H9 (cell line): Measurements from ENCODE around the gene PLD1. TPM values are rescaled to one million over a fixed set of nuclear protein-coding genes. Genes with fewer than 3 reads are reported as not detected.

ENCODE experiments used
- DNase-seq: peaks from one replicate; pipeline ENCODE4 v3.0.0-alpha.2; 2017
- H2AFZ ChIP-seq: one replicate; pipeline ENCODE4 v1.6.1; 2013; ENCODE audit warnings: mild to moderate bottlenecking, low read length, control low read depth, moderate library complexity
- H2AK5ac ChIP-seq: 2 replicates; pipeline ENCODE4 v1.6.1; 2013; ENCODE audit warnings: low read length, control low read depth, mixed read lengths; ENCODE audit not compliant: insufficient read length
- H2BK120ac ChIP-seq: one replicate; pipeline ENCODE4 v1.6.1; 2013; ENCODE audit warnings: low read depth, mild to moderate bottlenecking, low read length, control low read depth, inconsistent platforms; ENCODE audit not compliant: poor library complexity, severe bottlenecking
- H2BK12ac ChIP-seq: 2 replicates; pipeline ENCODE4 v1.6.1; 2013; ENCODE audit warnings: low read length, control low read depth, mixed read lengths, low read depth; ENCODE audit not compliant: insufficient read length
- H2BK15ac ChIP-seq: 2 replicates; pipeline ENCODE4 v1.6.1; 2013; ENCODE audit warnings: low read depth, low read length, control low read depth
- H2BK20ac ChIP-seq: one replicate; pipeline ENCODE4 v1.6.1; 2013; ENCODE audit warnings: low read depth, mild to moderate bottlenecking, low read length, control low read depth, inconsistent platforms; ENCODE audit not compliant: poor library complexity, severe bottlenecking
- H2BK5ac ChIP-seq: 2 replicates; pipeline ENCODE4 v1.6.1; 2013; ENCODE audit warnings: low read length, control low read depth, mixed read lengths; ENCODE audit not compliant: insufficient read length
- H3K14ac ChIP-seq: 2 replicates; pipeline ENCODE4 v1.6.1; 2013; ENCODE audit warnings: low read length, control low read depth; ENCODE audit not compliant: insufficient read depth
- H3K18ac ChIP-seq: 2 replicates; pipeline ENCODE4 v1.6.1; 2013; ENCODE audit warnings: low read depth, mild to moderate bottlenecking, mixed read lengths, low read length, control low read depth; ENCODE audit not compliant: insufficient read length
- H3K23ac ChIP-seq: 2 replicates; pipeline ENCODE4 v1.6.1; 2013; ENCODE audit warnings: low read length, control low read depth, mixed read lengths, low read depth; ENCODE audit not compliant: insufficient read length
- H3K23me2 ChIP-seq: 2 replicates; pipeline ENCODE4 v1.6.1; 2013; ENCODE audit warnings: low read depth, mild to moderate bottlenecking, mixed read lengths, low read length, control low read depth; ENCODE audit not compliant: insufficient read length, poor library complexity, severe bottlenecking
- H3K27ac ChIP-seq: 2 replicates; pipeline ENCODE4 v1.5.1; 2013; ENCODE audit warnings: low read length, control low read depth, mixed read lengths, low read depth; ENCODE audit not compliant: insufficient read length
- H3K27me3 ChIP-seq: 2 replicates; pipeline ENCODE4 v1.6.1; 2013; ENCODE audit warnings: low read length, control low read depth, inconsistent platforms; ENCODE audit not compliant: insufficient read depth
- H3K4ac ChIP-seq: 2 replicates; pipeline ENCODE4 v1.6.1; 2013; ENCODE audit warnings: low read depth, mild to moderate bottlenecking, control low read depth, inconsistent platforms, low read length, moderate library complexity
- H3K4me1 ChIP-seq: 2 replicates; pipeline ENCODE4 v1.6.1; 2013; ENCODE audit warnings: low read length, control low read depth, inconsistent platforms; ENCODE audit not compliant: insufficient read depth
- H3K4me2 ChIP-seq: 2 replicates; pipeline ENCODE4 v1.6.1; 2013; ENCODE audit warnings: low read length, control low read depth, mixed read lengths; ENCODE audit not compliant: insufficient read length, insufficient read depth
- H3K56ac ChIP-seq: 2 replicates; pipeline ENCODE4 v1.6.1; 2013; ENCODE audit warnings: low read depth, mild to moderate bottlenecking, mixed read lengths, low read length, control low read depth; ENCODE audit not compliant: insufficient read length
- H3K79me1 ChIP-seq: 2 replicates; pipeline ENCODE4 v1.6.1; 2013; ENCODE audit warnings: low read depth, mild to moderate bottlenecking, moderate library complexity, low read length, control low read depth, inconsistent platforms; ENCODE audit not compliant: insufficient read depth, poor library complexity, severe bottlenecking
- H3K79me2 ChIP-seq: 2 replicates; pipeline ENCODE4 v1.6.1; 2013; ENCODE audit warnings: low read length, control low read depth, inconsistent platforms; ENCODE audit not compliant: insufficient read depth
- H3K9ac ChIP-seq: 2 replicates; pipeline ENCODE4 v1.6.1; 2013; ENCODE audit warnings: low read length, control low read depth, mixed read lengths; ENCODE audit not compliant: insufficient read length; ENCODE audit errors: extremely low read depth
- H3K9me3 ChIP-seq: one replicate; pipeline ENCODE4 v1.6.1; 2013; ENCODE audit warnings: low read depth, low read length, inconsistent platforms; ENCODE audit not compliant: control insufficient read depth
- H3T11ph ChIP-seq: one replicate; pipeline ENCODE4 v1.6.1; 2013; ENCODE audit warnings: mild to moderate bottlenecking, low read length, control low read depth, inconsistent platforms
- H4K20me1 ChIP-seq: one replicate; pipeline ENCODE4 v1.6.1; 2013; ENCODE audit not compliant: control insufficient read depth, insufficient read length, insufficient read depth
- H4K5ac ChIP-seq: 2 replicates; pipeline ENCODE4 v1.6.1; 2013; ENCODE audit warnings: low read depth, mild to moderate bottlenecking, mixed read lengths, low read length, control low read depth; ENCODE audit not compliant: insufficient read length
- H4K8ac ChIP-seq: replicated peaks from 2 replicates; pipeline ENCODE4 v1.6.1; 2013; ENCODE audit warnings: low read length, control low read depth, mixed read lengths, low read depth; ENCODE audit not compliant: insufficient read length
- H4K91ac ChIP-seq: 2 replicates; pipeline ENCODE4 v1.6.1; 2013; ENCODE audit warnings: low read depth, mild to moderate bottlenecking, moderate library complexity, mixed read lengths, low read length, control low read depth; ENCODE audit not compliant: insufficient read length
- H3K27ac Mint-ChIP-seq, 3 experiments: 2 replicates in 2 of 3; 3 replicates in 1 of 3; pipeline ENCODE4 v1.8.0; 2020 to 2021; ENCODE audit warnings: mixed read lengths in 3 of 3, mild to moderate bottlenecking in 1 of 3, moderate library complexity in 1 of 3
- H3K27me3 Mint-ChIP-seq: 2 replicates; pipeline ENCODE4 v1.8.0; 2021; ENCODE audit warnings: low read depth, mild to moderate bottlenecking, moderate library complexity, mixed read lengths
- H3K36me3 Mint-ChIP-seq, 3 experiments: 2 replicates in 2 of 3; 3 replicates in 1 of 3; pipeline ENCODE4 v1.8.0; 2020 to 2021; ENCODE audit warnings: low read depth in 3 of 3, mixed read lengths in 3 of 3; ENCODE audit not compliant: insufficient read depth in 1 of 3
- H3K4me1 Mint-ChIP-seq, 2 experiments: 2 replicates each; pipeline ENCODE4 v1.8.0; 2020; ENCODE audit warnings: mixed read lengths in 2 of 2
- H3K4me3 Mint-ChIP-seq, 2 experiments: 2 replicates in 1 of 2; 3 replicates in 1 of 2; pipeline ENCODE4 v1.8.0; 2020 to 2021; ENCODE audit warnings: mild to moderate bottlenecking in 2 of 2, mixed read lengths in 2 of 2, moderate library complexity in 1 of 2
- H3K9me3 Mint-ChIP-seq, 2 experiments: 2 replicates in 1 of 2; 3 replicates in 1 of 2; pipeline ENCODE4 v1.8.0; 2020; ENCODE audit warnings: mild to moderate bottlenecking in 2 of 2, mixed read lengths in 2 of 2, moderate library complexity in 1 of 2
- total RNA-seq: library from RNA; stranded (reverse); gene quantifications from 2 replicates; pipeline ENCODE4 v1.2.1, GENCODE V29; 2021
- TF ChIP-seq, protein P1 (sequence below): fragments of 200-600 bp; sonication (generic); conservative IDR thresholded peaks from 3 replicates; pipeline ENCODE4 v1.8.0; 2021; ENCODE audit warnings: antibody characterized with exemption, mild to moderate bottlenecking

Gene PLD1
- total RNA-seq, 1 experiment from 2014 or later: 1.8 TPM

DNA sequence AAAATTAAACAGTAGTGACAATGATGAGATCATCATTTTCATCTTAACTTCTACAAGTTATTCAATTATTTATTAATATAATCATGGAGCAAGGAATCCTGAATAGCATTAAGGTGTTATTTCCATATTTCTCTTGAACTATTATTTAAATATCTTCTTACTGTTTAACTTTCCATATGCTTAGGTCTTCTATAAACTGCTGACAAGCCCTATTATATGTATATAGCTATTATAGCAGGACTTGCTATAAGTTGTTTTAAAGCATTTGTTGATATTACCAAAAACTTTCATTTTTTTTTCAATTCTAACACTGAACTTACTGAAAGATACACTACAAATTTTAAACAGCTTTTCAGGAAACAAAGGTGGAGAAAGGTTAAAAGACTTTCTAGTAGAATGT, 76.7 kb downstream of the PLD1 start:
- H3K56ac ChIP-seq: no peak overlapping the region
- H2BK120ac ChIP-seq: no peak overlapping the region
- H3K18ac ChIP-seq: no peak overlapping the region
- no peak for DNase-seq
- H3K4ac ChIP-seq: no peak overlapping the region
- no peak overlapping the region for H2AFZ ChIP-seq
- Mint-ChIP-seq H3K9me3 (no peaks in the 10 kb centered on the region; a peak in 1 of 5 replicates), H3K27ac (no peak overlapping the region), H3K27me3 (no peaks in the 10 kb centered on the region), H3K4me3 (no peak overlapping the region), H3K36me3 (no peaks in the 10 kb centered on the region), H3K4me1 (peaks cover 18 to 19% of the 10 kb centered on the region in 2 experiments)
- H3K4me1 ChIP-seq: peaks cover 2% of the 10 kb centered on the region; the same call in 1 of the 2 replicates
- H3T11ph ChIP-seq: no peak overlapping the region
- no peak overlapping the region for H2BK20ac ChIP-seq
- H4K5ac ChIP-seq: no peak overlapping the region
- H3K23ac ChIP-seq: no peak overlapping the region
- TF ChIP-seq, protein P1, sequence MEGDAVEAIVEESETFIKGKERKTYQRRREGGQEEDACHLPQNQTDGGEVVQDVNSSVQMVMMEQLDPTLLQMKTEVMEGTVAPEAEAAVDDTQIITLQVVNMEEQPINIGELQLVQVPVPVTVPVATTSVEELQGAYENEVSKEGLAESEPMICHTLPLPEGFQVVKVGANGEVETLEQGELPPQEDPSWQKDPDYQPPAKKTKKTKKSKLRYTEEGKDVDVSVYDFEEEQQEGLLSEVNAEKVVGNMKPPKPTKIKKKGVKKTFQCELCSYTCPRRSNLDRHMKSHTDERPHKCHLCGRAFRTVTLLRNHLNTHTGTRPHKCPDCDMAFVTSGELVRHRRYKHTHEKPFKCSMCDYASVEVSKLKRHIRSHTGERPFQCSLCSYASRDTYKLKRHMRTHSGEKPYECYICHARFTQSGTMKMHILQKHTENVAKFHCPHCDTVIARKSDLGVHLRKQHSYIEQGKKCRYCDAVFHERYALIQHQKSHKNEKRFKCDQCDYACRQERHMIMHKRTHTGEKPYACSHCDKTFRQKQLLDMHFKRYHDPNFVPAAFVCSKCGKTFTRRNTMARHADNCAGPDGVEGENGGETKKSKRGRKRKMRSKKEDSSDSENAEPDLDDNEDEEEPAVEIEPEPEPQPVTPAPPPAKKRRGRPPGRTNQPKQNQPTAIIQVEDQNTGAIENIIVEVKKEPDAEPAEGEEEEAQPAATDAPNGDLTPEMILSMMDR: no peak
- H4K20me1 ChIP-seq: no peaks in the 10 kb centered on the region
- H4K8ac ChIP-seq: no peak overlapping the region
- H3K27me3 ChIP-seq: no peaks in the 10 kb centered on the region
- no peak overlapping the region for H2BK15ac ChIP-seq
- no peaks in the 10 kb centered on the region for H3K79me2 ChIP-seq
- no peak overlapping the region for H3K9ac ChIP-seq
- H3K79me1 ChIP-seq: no peaks in the 10 kb centered on the region
- H2BK12ac ChIP-seq: no peak overlapping the region
- no peak overlapping the region for H4K91ac ChIP-seq
- H3K9me3 ChIP-seq: no peaks in the 10 kb centered on the region
- no peak overlapping the region for H3K27ac ChIP-seq
- H3K4me2 ChIP-seq: no peak overlapping the region
- H3K14ac ChIP-seq: no peak overlapping the region
- no peak overlapping the region for H2BK5ac ChIP-seq
- H2AK5ac ChIP-seq: no peak overlapping the region
- H3K23me2 ChIP-seq: no peaks in the 10 kb centered on the region
